ENCODE results near the gene OAT. TPM values are rescaled to one million over a fixed set of nuclear protein-coding genes. Genes with fewer than 3 reads are reported as not detected.

The OAT gene
- 0.79 and 3.2 TPM in 2 replicates for total RNA-seq (2013; cell fraction: nucleolus; rRNA removed)
- total RNA-seq (2014; rRNA removed) (1.2 and 1.3 TPM in 2 replicates), total RNA-seq (2014; rRNA removed; fragmentation: Illumina TruSeq; extraction: Trizol) (1.4 and 1.5 TPM in 2 replicates), total RNA-seq (2021) (1.2 and 1.8 TPM in 2 replicates), polyA plus RNA-seq (2011; rRNA removed) (9.8 and 12.2 TPM in 2 replicates), polyA plus RNA-seq (2014; fragmentation: Illumina TruSeq; extraction: Trizol) (1.1 and 1.4 TPM in 2 replicates), polyA plus RNA-seq (2014; fragmentation: Nextera tagmentation; extraction: Ambion mirVana) (1 to 10 TPM; 1.8 to 2.5 TPM), polyA plus RNA-seq (2014; rRNA removed) (1.4 and 1.6 TPM in 2 replicates), polyA plus RNA-seq (2016; fragmentation: Nextera tagmentation; extraction: Ambion mirVana) (1 to 10 TPM; 1.5 to 3.5 TPM), polyA minus RNA-seq (2011; rRNA and poly(A)+ RNA removed) (3.7 and 5.0 TPM in 2 replicates), Bru-seq, nascent RNA (percentile 59 among the genes with signal in this experiment), BruChase-seq, experiment 1, labeled RNA remaining after a 6-hour chase (percentile 67 among the genes with signal in this experiment), BruChase-seq, experiment 2, labeled RNA remaining after a 2-hour chase (percentile 64 among the genes with signal in this experiment)
- 6.5 TPM for polyA plus RNA-seq (2011; ENCODE audit: low read depth)
- 4.3 and 5.0 TPM in 2 replicates for polyA plus RNA-seq (2011; cell fraction: cytosol; rRNA removed)
- 2.7 and 4.0 TPM in 2 replicates for polyA plus RNA-seq (2011; cell fraction: nucleus; rRNA removed)
- 6.3 and 10.0 TPM in 2 replicates for polyA plus RNA-seq (2012)
- 1.9 and 2.2 TPM in 2 replicates for polyA minus RNA-seq (2011; cell fraction: cytosol; rRNA and poly(A)+ RNA removed)
- polyA minus RNA-seq (2011; cell fraction: nucleus; rRNA and poly(A)+ RNA removed): 1.1 TPM in 2 replicates
- long read RNA-seq, experiment 1, transcript OAT-201 (10 exons, 2,048 nt): major isoform, 20 of 21 reads
- long read RNA-seq, experiment 1, partial matches to known transcripts: 0 of 21 reads
- long read RNA-seq, experiment 1, other reads (novel, unspliced or antisense): 0 of 21 reads
- long read RNA-seq, experiment 2, transcript OAT-201 (10 exons, 2,048 nt): major isoform, 154 of 169 reads
- long read RNA-seq, experiment 2, partial matches to known transcripts: 5 of 169 reads
- long read RNA-seq, experiment 2, other reads (novel, unspliced or antisense): 7 of 169 reads

DNA sequence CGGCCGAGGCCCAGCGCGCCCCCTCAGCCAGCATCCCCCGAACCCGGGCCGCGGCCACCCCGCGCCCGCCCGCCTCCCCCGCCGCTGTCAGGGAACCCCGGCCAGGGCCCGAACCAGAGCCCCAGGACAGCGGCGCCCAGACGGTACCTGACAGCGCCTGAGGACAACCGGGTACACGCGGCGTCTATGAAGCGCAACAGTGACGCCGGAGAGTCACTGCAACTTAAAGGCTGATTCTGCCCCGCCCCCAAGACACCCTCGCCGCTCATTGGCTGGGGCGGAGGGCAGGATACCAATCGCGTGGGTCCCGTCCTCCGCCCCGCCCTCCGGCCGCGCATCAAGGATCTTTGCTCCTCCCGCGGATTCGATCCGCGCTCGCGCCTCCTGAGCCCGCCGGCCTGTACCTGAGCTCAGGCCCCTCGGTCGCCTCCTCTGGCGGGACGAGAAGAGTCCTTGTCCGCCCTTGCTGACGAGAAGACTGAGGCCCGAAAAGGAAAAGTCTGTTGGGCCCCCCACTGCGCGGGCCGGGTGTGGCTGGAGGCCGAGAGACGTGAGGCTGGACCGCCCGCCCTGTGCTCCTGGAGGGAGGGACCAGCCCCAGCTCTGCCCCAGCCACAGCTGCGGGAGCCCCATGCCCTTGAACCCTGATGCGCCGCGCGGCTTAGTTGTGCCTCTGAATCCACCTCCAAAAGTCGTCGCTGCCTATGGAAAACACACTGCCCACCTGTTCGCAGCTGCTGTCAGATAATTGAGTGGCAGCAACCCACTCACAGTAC is at the start of gene OAT:
Gene OAT, minus strand, starts transcription at position 198 of the 776 bp plus-strand sequence. CDS start 6,752 bp downstream, outside the sequence.
- H3K27ac ChIP-seq (ENCODE audit: control insufficient read depth, insufficient read depth): no peak within 1 kb of the TSS
- H3K27me3 ChIP-seq (replicated peaks in 1 of 2; ENCODE audit: control insufficient read depth in 2 of 2, insufficient read depth in 2 of 2, low read length in 1 of 2): 0 out of 4 replicates have a peak, but pooled peaks cover 0 to 6% of the 10 kb centered on the region in 2 experiments
- POLR2A ChIA-PET: no interaction called here
- RAD21 ChIA-PET (ENCODE audit: unreplicated experiment): no interaction called here
- no peaks in the 10 kb centered on the region for H3K4me1 ChIP-seq (ENCODE audit: control insufficient read depth, insufficient read depth, low read length)
- no peaks in the 10 kb centered on the region for H3K36me3 ChIP-seq (ENCODE audit: control insufficient read depth in 2 of 2, insufficient read depth in 2 of 2, low read length in 1 of 2)
- no peaks in the 10 kb centered on the region for H3K79me2 ChIP-seq (ENCODE audit: control insufficient read depth, insufficient read depth, low read length)
- H3K9me3 ChIP-seq (replicated peaks; ENCODE audit: control insufficient read depth, insufficient read depth, low read length): no peaks in the 10 kb centered on the region; the same call in 2 of the 3 replicates
- in situ Hi-C loops (cut with MboI): no loop called here
- no peak within 1 kb of the TSS; the same call in 1 of the 2 replicates for H3K9ac ChIP-seq (ENCODE audit: control insufficient read depth, insufficient read depth, low read length)
- peak within 1 kb of the TSS; percentile 67 for H3K4me2 ChIP-seq (ENCODE audit: control insufficient read depth, insufficient read depth)
- H2AFZ ChIP-seq (ENCODE audit: control insufficient read depth, low read depth, low read length): peak within 1 kb of the TSS; percentile 74
- WGBS (ENCODE audit: insufficient coverage, insufficient replicate concordance, low lambda C conversion rate, missing lambda C conversion rate): 2% methylated on average over 45 of the region's 70 CpGs
- SMC1A ChIA-PET (ENCODE audit: uncharacterized antibody, unreplicated experiment): no interaction called here
- H4K20me1 ChIP-seq (ENCODE audit: control insufficient read depth, insufficient read depth): no peaks in the 10 kb centered on the region
- BruUV-seq (replicated peaks): no TSS peak
- FAIRE-seq: peak; percentile 23
- intact Hi-C loops (cut with micrococcal nuclease; ENCODE audit: unreplicated experiment): no loop called here
- peak within 1 kb of the TSS; percentile 69 for H3K4me3 ChIP-seq
- DNase-seq (ENCODE audit: low read depth, low spot score): peak; percentile 66
- CTCF ChIA-PET: interaction anchor here (0.6 to 1.2 kb wide), 2 partner anchors 15 to 832 kb away, joined by 3 to 5 read pairs; no protein-coding TSS in a partner anchor
- peak; percentile 99 for ATAC-seq
- TF ChIP-seq POU2F2 (IDR thresholded peaks at IDR 0.05; ENCODE audit: borderline replicate concordance, low read depth, low read length) (no peak), DPF2 (IDR thresholded peaks at IDR 0.05) (no peak), GATAD2B (conservative IDR thresholded peaks at IDR 0.05; ENCODE audit: low read depth) (no peak), STAT1 (conservative IDR thresholded peaks at IDR 0.05) (no peak), MTA2 (IDR thresholded peaks at IDR 0.05; ENCODE audit: low read depth) (no peak), FOXK2 (IDR thresholded peaks at IDR 0.05) (no peak), ZZZ3 (IDR thresholded peaks at IDR 0.05; ENCODE audit: control insufficient read depth, insufficient read length, low read depth) (no peak), FOS (IDR thresholded peaks at IDR 0.05; ENCODE audit: borderline replicate concordance, extremely low read depth, insufficient read length) (peak; percentile 3), BRCA1 (IDR thresholded peaks at IDR 0.05; ENCODE audit: low read depth, low read length) (no peak), WRNIP1 (IDR thresholded peaks at IDR 0.05; ENCODE audit: borderline replicate concordance, low read depth, low read length) (no peak)
- TF ChIP-seq, protein P1, sequence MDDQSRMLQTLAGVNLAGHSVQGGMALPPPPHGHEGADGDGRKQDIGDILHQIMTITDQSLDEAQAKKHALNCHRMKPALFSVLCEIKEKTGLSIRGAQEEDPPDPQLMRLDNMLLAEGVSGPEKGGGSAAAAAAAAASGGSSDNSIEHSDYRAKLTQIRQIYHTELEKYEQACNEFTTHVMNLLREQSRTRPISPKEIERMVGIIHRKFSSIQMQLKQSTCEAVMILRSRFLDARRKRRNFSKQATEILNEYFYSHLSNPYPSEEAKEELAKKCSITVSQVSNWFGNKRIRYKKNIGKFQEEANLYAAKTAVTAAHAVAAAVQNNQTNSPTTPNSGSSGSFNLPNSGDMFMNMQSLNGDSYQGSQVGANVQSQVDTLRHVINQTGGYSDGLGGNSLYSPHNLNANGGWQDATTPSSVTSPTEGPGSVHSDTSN (IDR thresholded peaks at IDR 0.05; ENCODE audit: insufficient replicate concordance, low read depth, low read length): no peak
- TF ChIP-seq, protein P2, sequence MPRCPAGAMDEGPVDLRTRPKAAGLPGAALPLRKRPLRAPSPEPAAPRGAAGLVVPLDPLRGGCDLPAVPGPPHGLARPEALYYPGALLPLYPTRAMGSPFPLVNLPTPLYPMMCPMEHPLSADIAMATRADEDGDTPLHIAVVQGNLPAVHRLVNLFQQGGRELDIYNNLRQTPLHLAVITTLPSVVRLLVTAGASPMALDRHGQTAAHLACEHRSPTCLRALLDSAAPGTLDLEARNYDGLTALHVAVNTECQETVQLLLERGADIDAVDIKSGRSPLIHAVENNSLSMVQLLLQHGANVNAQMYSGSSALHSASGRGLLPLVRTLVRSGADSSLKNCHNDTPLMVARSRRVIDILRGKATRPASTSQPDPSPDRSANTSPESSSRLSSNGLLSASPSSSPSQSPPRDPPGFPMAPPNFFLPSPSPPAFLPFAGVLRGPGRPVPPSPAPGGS (IDR thresholded peaks at IDR 0.05; ENCODE audit: borderline replicate concordance, insufficient read depth, low read depth, low read length, poor library complexity, severe bottlenecking): no peak
- TF ChIP-seq, protein P3, sequence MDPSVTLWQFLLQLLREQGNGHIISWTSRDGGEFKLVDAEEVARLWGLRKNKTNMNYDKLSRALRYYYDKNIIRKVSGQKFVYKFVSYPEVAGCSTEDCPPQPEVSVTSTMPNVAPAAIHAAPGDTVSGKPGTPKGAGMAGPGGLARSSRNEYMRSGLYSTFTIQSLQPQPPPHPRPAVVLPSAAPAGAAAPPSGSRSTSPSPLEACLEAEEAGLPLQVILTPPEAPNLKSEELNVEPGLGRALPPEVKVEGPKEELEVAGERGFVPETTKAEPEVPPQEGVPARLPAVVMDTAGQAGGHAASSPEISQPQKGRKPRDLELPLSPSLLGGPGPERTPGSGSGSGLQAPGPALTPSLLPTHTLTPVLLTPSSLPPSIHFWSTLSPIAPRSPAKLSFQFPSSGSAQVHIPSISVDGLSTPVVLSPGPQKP (IDR thresholded peaks at IDR 0.05; ENCODE audit: low read depth, low read length): no peak
- TF ChIP-seq, protein P4, sequence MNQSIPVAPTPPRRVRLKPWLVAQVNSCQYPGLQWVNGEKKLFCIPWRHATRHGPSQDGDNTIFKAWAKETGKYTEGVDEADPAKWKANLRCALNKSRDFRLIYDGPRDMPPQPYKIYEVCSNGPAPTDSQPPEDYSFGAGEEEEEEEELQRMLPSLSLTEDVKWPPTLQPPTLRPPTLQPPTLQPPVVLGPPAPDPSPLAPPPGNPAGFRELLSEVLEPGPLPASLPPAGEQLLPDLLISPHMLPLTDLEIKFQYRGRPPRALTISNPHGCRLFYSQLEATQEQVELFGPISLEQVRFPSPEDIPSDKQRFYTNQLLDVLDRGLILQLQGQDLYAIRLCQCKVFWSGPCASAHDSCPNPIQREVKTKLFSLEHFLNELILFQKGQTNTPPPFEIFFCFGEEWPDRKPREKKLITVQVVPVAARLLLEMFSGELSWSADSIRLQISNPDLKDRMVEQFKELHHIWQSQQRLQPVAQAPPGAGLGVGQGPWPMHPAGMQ (IDR thresholded peaks at IDR 0.05; ENCODE audit: borderline replicate concordance): no peak

Measured in GM12878 (cell line).